Measurements from ENCODE around the gene ZNF774.
A peak's percentile ranks its signal among the peaks of the same experiment; 100 is the strongest.

Gene ZNF774

DNA sequence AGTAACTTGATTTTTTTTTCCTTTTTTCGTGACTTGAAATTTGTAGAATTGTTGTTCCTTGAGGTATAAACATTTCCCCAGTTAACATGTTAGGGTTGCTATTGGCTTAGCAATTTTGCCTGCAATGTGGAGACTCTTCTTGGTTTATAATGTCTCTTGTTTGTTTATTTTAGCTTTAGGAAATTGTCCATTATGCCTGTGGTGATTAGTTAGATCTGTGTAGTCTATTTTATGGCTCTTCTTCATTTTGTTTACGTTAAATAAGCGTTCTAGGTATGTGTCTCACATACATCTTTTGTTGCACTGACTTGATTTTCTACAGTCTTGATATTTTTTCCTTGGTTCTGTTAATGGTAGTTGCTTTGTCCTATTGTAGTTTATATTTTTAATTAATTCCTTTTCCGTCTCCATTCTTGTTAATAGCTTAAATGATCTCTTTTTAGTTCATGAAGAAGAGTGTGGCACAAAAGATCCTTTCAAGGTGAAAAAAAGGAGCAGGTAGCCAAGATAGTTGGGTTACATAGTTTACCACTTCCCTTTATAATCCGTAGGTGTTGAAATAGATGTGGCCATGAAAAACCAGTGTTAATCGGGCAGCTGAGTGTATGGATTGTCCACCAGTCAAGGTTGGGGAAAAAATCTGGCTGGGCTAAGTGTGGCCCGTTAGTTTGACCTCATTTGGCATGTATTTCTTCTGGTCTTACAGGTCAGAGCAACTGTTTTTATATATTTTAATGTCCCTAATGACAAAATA lies 48.1 kb downstream of the ZNF774 start:
- TF ChIP-seq, protein P1, sequence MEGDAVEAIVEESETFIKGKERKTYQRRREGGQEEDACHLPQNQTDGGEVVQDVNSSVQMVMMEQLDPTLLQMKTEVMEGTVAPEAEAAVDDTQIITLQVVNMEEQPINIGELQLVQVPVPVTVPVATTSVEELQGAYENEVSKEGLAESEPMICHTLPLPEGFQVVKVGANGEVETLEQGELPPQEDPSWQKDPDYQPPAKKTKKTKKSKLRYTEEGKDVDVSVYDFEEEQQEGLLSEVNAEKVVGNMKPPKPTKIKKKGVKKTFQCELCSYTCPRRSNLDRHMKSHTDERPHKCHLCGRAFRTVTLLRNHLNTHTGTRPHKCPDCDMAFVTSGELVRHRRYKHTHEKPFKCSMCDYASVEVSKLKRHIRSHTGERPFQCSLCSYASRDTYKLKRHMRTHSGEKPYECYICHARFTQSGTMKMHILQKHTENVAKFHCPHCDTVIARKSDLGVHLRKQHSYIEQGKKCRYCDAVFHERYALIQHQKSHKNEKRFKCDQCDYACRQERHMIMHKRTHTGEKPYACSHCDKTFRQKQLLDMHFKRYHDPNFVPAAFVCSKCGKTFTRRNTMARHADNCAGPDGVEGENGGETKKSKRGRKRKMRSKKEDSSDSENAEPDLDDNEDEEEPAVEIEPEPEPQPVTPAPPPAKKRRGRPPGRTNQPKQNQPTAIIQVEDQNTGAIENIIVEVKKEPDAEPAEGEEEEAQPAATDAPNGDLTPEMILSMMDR (IDR thresholded peaks at IDR 0.05), result no peak
- Histone ChIP-seq H3K4me3 (peak overlapping the region; percentile 47), H3K27ac (peak overlapping the region; percentile 86 to 91)

DNA sequence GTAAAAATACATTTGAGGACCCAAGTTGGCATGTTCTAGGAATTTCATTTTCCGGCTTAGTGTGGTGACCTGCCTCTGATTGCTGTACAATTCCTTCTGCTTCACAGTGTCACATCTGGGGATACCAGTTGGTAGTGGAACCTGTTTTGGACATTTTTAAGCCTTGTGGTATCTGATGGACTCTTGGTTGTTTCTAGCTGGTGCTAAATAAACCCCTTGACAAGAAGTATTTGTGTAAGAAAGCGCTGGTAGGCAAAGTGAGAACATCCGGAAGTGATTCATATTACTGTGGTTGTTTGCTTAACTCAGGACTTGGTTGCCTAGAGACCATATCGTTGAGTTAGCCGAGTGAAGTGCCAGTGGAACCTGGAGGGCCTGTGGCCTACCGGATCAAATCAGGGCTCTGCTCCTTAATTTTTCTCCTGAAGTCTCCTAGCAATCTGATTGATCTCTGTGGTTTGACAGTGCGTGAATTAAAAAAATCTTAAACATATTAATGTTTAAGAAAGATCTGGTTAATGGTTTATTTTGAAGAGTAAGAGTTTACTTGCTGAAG lies 48.8 kb downstream of the ZNF774 start:
- H3K27ac ChIP-seq, result peak overlapping the region; percentile 86 to 91
- TF ChIP-seq, protein P1 (IDR thresholded peaks at IDR 0.05), result no peak
- peak overlapping the region; percentile 47 for H3K4me3 ChIP-seq
- peak; percentile 85 for DNase-seq (ENCODE audit: low spot score)

More for the DNA sequence above, 48.1 kb downstream of the ZNF774 start:
- DNase-seq (ENCODE audit: low spot score), result no peak

GRCh38 chr15:90401495-90401894 lies 49.4 kb downstream of the ZNF774 start:
- H3K27ac ChIP-seq, result peak overlapping the region; percentile 86 to 91
- TF ChIP-seq, protein P1 (IDR thresholded peaks at IDR 0.05), result no peak
- peak overlapping the region; percentile 47 for H3K4me3 ChIP-seq
- no peak for DNase-seq (ENCODE audit: low spot score)

DNA sequence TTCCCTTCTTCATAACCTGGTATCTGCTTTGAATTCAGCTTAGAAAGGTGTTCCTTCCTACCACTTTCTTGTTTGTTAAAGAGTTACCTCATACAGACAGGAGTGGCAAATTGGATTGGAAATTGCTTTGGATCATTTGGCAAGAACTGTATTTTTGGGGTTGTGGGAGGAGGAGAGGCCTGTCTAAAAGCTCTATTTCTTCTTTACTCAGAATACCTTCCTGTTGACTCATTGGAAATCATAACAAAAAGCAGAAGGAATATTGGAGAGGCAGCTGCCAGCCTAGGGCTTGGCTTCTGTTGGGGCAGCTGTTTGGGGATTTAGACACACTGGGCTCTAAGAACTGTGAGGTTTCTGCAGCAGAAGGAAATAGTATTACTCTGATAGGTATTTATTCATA lies 50.1 kb downstream of the ZNF774 start:
- Histone ChIP-seq H3K4me3 (peak overlapping the region; percentile 47), H3K27ac (peak overlapping the region; percentile 86 to 91)
- TF ChIP-seq, protein P1 (IDR thresholded peaks at IDR 0.05), result no peak
- DNase-seq (ENCODE audit: low spot score), result peak; percentile 82

DNA sequence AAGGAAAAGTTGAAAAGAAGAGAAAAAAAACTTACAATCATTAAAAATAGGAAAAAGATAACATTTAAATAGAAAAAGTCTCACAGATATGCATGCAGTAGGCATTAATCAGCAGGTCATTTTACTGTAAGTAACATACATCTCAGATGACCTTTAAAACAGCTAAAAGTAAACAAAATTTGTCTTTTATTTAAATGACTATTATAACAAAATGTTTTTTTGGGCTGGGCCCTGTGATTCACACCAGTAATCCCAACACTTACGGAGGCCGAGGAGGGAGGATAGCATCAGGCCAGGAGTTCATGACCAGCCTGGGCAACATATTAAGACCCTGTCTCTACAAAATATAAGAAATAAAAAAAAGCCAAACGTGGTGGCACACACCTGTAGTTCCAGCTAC lies 50.7 kb downstream of the ZNF774 start:
- TF ChIP-seq, protein P1 (IDR thresholded peaks at IDR 0.05), result no peak
- Histone ChIP-seq H3K27ac (peak overlapping the region; percentile 67 to 86), H3K4me3 (peak overlapping the region; percentile 47)
- no peak for DNase-seq (ENCODE audit: low spot score)

- Histone ChIP-seq H3K4me3 (no peak overlapping the region), H3K27ac (peak overlapping the region; percentile 66 to 78)
- TF ChIP-seq, protein P1 (IDR thresholded peaks at IDR 0.05), result no peak
- no peak for DNase-seq (ENCODE audit: low spot score)
These were observed 53.0 kb downstream of the ZNF774 start for GRCh38 chr15:90405055-90405607.
